GM21737 (cell line): ENCODE data around the gene SLC22A6.

Experiments used
- ATAC-seq: cut with Tn5 transposase; IDR thresholded peaks from one replicate; pipeline ENCODE4 v1.9.1; 2021; ENCODE audit warnings: mild to moderate bottlenecking, moderate library complexity; ENCODE audit not compliant: unreplicated experiment

Gene SLC22A6, protein sequence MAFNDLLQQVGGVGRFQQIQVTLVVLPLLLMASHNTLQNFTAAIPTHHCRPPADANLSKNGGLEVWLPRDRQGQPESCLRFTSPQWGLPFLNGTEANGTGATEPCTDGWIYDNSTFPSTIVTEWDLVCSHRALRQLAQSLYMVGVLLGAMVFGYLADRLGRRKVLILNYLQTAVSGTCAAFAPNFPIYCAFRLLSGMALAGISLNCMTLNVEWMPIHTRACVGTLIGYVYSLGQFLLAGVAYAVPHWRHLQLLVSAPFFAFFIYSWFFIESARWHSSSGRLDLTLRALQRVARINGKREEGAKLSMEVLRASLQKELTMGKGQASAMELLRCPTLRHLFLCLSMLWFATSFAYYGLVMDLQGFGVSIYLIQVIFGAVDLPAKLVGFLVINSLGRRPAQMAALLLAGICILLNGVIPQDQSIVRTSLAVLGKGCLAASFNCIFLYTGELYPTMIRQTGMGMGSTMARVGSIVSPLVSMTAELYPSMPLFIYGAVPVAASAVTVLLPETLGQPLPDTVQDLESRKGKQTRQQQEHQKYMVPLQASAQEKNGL

DNA sequence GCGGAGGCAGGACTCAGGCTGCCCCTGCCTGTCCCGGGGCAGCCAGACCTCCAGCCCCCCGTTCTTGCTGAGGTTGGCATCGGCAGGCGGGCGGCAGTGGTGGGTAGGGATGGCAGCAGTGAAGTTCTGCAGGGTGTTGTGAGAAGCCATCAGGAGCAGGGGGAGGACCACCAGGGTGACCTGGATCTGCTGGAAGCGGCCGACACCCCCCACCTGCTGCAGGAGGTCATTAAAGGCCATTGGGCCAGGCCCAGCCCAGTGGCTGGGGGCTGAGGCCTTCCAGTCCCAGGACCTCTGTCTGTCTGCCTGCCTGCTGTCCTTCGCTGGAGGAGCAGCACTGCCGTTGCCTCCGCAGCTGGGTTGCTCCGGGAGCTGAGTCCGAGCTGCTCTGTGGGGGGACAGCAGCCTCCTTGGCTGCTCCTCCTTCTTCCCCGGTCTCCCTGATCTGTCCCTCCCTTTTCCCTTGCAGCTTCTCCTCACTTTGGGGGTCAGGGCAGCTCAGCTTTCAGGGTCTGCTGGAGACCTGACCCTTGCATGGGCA, at the start of gene SLC22A6:
SLC22A6 (minus strand) TSS at position 517 of the 541 bp plus-strand sequence; CDS start at position 240, 277 bp downstream.
- no peak for ATAC-seq

DNA sequence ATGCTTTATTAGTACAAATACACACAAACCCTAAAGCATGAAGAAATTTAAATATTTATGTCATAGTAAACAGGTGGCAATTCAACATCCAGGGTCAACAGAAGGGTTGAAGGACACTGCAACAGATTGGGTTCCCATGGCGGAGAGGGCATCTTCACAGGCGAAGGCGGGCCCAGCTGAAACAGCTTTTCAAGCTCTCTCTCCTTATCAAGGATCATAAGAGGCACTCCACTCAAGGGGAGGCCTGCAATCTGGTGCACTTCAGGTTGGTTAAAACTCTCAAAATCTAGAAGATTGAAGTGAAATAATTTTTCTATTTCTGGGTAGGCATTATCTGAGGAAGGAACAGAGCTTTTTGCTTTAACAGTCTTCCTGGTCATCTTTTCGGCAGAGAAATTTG, 47.7 kb upstream of the SLC22A6 start:
- no peak for ATAC-seq

DNA sequence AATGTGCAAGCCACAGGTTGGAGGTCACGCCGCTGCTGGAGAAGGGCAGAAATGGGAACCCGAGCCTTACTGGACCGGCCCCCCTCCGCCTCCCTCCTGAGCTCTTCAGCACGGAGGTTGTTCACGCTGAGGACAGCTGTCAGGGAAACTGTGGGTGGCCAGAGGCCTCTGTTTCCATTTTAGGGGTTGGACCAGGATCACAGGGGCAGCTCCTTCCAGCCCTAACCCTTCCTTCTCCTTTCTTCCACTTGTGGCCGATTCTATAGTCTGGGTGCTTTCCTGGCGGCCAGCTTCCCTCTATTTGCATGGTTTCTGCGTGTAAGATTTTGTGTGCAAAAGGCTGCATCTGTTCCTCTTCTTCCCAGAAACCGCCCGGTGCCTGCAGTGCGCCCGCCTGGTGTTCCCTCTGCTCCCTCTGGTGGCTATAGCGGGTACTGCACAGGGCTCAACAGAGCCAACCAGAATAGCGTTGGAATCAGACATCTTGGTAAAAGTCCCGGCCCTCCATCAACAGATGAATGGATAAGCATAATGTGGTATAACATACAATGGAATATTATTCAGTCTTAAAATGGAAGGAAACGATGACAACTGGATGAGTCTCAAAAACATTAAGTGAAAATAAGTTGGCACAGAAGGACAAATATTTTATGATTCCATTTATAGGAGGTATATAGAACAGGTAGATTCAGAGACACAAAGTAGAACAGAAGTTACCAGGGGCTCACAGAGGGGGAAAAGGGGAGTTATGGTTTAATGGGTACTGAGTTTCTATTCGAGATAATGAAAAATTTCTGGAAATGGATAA, 39.3 kb upstream of the SLC22A6 start:
- no peak for ATAC-seq

DNA sequence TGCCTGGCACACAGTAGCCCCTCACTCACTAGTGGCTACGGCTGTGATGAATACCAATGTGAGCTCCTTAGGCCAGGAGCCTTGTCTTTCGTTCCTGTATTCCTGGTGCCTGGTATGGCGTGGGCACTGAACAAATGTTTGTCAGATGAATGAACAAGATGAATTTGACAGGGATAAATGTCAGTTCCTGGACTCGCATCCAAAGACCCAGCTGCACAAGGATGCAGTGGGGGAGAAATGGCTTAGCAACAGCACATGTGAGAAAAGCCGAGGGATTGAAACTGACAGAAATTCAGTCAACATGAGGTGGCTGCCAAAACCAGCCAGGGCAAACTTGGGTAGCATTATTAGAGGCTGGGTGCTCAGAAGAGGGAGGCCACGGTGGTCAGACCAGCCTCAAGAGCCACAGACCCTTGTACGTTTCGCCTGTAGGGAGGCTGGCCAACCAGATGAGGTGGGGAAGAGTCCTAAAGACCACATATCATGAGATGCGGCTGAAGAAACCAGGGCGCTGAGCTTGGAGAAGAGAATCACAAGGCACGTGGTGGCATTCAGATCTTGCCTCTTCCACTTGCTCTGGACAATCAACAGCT, 38.6 kb upstream of the SLC22A6 start:
- no peak for ATAC-seq

DNA sequence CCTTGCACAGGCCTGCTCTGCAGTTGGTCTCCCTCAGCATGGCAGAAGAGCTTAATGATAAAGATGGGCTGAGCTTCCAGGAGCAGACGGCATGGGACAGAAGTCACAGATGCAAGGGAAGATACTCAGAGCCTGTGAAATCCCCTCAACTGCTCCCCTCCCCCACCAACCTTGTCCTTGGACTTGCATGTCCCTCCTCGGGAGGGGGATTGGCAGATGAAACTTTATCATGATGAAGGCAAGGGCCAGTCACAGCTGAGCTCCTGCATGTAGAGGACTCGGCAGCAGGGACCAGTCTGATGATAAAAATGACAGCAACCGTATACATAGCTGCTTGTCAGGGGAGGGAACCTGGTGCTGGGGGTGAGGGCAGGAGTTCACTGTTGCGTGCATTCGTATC, 37.7 kb upstream of the SLC22A6 start:
- no peak for ATAC-seq

DNA sequence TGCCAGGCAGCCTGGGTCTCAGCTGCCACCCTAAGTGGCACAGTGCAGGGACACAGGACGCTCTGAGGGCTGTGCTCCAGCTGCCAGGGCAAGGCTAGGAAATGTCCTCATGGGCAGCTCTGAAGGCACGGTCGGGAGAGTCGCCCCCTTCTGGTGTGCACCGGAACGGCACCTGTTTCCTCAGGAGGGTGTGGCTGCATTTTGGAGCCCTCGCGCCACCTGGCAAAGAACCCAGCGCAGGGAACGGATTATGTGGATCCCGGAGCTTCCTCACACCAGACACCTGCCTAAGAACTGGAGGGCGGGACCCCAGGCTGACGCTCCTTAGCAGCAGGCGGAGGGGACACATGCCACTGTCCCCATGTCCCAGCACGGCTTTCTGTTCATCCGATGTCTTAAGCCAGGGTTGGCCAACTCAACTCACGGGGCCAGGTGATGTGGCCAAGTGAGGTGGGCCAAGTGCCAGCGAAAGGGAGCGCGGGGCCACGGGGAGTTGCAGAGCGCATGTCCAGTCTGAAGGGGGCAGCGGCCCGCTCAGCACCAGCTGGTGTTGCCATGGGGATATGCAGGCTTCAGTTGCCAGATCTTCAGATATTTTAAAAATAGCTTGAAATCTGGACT, 36.0 kb upstream of the SLC22A6 start:
- no peak for ATAC-seq

DNA sequence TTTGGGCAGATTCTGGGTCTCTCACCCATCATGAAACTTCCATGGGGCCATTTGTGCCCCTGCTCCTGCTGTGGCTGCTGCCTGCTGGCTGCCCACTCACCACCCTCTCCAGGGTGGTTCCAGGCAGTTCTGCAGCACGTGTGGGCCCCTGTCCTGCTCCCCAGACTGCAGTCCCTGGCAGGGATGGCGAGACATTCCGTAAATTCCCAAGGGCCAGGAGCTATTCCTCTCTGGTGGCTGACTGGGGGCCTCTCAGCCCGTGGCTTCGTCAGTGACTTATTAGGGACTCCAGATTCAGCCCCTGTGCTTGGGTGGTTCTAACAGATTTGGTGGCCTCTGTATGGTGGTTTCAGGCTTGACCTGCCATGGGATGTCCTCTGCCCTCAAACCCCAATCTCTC, 34.7 kb upstream of the SLC22A6 start:
- no peak for ATAC-seq

DNA sequence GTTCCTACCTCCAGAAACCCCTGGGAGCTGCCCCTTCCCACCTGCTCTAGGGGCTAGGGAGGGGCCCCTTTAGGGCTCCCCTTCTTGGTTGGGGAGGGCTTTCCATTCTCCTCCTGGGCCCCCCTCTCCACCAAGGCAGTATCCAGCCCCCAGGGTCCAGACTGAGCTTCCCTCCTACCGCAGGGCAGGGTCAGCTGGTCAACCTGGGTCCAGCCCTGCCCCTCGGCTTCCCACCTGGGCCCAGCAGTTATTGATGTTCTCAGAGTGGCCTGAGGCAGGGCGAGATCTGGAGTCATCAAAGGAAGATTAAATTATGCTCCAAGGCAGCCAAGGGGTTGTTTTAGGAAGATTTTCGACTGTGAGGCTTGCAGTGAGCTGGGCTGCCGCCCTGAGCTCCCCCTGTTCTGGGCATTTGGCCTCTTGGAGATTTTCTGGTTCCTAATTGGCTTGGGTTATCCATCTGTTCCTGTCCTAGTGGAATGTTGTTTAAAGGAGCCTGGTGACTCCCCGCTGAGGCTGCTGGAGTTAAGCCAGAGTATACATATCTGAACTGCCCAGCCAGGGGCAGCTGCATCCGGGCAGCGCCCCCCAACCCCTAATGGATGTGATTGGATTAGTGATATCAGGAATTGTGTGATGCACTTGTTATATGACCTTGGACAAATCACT, 32.7 kb upstream of the SLC22A6 start:
- no peak for ATAC-seq

DNA sequence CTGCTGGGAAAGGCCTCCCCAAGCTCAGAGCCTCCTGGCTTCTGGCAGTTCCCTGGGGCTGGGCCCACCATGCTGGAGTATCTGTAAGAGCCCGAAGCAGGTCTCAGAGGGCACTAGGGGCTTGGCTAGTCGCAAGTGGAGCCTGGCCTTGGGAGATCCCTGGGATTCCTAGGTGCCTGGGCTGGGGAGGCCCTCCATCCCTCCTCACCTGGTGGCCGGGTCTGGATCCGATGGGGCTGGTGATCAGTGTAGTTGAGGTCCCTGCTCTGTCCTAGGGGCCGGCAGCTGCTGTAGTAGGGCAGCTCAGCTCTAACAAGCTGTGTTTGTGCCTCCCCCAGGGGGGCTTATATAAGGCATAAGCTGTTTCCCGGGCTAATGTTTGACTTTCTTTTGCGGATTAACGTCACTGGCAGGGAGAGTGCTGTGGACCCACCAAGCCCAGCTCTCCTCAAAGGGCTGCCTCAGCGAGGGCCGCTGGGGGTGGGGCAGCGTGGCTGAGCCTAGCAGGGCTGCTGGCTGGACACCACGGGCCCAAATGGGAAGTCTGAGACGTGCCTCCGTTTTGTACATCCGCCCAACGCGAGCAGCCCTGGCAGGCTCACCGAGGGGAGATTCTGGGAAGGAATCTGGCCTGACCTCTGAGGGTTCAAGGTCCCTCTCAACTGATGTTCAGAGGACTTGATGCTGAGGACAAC, 30.9 kb upstream of the SLC22A6 start, which contains the start of gene SLC22A8:
SLC22A8 (minus strand) TSS at position 321 of the 695 bp plus-strand sequence. CDS start 883 bp downstream, outside the sequence.
- ATAC-seq: no peak

DNA sequence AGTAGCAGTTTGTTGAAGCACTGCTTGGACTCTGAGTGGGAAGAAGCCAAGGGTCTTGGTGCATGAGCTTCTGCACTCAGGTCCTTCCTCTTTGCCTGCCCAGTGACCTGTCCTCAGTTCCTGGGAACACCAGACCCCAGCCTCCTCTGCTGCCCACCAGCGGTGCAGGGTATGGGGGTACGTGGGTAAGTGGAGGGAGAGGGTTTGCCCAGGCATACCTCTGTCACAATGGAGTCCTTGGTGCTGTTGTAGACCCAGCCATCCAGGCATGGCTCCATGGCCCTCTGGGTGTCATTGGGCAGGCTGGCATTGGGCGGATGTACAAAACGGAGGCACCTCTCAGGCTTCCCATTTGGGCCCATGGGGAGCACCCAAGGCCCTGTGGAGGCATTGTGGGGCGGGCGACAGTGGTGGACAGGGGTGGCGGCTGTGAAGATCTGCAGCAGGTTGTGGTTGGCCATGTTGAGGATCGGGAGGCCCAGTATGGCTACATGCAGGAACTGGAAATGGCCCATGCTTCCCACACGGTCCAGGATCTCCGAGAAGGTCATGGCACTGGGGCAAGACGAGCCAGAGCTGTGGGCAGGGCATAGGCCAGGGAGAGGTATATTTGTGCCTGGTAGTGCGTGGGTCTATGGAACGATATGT, 29.8 kb upstream of the SLC22A6 start:
- no peak for ATAC-seq

DNA sequence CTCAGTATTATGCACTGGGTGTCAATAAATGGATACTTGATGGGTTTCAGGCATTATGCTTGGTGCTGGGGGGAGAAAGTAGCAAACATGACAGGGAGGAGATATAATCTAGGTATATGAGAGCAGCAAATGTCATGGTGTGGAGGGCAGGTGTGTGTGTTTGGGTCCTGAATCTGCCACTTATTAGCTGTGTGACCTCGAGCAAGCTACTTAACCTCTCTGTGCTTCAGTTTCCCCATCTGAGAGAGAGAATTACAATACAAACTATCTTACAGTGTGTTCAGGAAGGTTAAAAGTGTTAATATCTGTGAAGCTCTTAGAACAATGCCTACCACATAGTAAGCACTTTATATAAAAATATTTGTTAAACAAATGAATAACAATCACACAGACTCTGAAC, 28.1 kb upstream of the SLC22A6 start:
- no peak for ATAC-seq

DNA sequence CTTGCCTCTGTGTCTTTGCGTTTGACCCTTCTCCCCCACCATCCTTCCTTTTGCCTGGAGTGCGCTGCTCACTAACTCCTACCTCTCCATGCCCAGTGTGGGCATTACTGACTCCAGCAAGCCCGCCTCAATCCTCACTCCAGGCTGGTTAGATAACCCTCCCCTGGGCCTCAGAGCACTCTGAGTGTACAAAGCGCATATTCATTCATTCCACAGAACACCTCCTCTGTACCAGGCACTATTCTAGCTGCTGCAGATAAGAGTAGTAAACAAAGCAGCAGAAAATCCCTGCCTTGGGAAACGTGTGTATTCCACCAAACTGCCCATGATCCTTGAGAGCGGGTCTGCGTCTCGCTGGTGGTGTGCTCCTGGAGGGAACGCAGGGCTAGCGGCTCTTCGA, 27.7 kb upstream of the SLC22A6 start:
- ATAC-seq: no peak

DNA sequence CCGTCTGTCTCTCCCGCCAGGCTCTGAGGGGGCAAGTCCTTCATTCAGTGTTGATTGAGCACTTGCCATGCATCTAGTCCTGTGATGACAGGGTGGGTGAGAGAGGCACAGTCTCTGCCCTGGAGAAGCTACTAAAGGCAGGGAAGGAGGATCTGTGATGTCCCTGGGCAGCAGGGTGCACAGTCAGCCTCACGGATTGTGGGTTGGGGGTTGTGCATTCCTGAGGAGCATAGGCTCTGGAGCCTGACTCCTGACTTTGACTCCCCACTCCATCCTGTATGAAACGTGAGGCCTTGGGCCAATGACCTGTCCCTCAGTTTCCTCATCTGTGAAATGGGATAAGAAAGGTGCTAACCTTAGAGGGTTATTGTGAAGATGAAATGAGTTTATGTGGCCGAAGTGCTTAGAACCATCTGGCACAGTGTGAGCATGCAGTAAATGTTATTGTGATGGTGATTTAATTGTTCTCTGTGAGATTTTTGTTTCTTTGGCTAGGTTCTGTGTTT, 26.2 kb upstream of the SLC22A6 start:
- ATAC-seq: no peak

DNA sequence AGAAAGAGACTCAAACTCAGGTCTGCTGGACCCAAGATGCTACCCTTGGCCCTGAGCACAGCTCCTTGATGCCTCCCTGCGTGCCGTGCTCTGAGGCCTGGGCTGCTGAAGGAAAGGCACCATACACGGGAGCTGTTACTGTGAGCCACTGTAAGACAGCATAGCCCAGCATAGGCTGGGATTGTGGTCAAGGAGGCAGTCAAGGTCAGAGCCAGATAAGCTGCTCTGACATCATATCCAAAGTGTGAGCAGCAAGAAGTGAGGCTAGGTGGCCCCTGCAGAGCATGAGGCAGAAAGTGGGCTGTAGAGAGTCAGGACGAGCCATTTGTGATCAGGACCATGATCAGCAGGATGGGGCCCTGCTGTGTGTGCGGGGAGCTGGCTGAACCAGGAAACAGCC, 23.2 kb upstream of the SLC22A6 start:
- ATAC-seq: no peak

DNA sequence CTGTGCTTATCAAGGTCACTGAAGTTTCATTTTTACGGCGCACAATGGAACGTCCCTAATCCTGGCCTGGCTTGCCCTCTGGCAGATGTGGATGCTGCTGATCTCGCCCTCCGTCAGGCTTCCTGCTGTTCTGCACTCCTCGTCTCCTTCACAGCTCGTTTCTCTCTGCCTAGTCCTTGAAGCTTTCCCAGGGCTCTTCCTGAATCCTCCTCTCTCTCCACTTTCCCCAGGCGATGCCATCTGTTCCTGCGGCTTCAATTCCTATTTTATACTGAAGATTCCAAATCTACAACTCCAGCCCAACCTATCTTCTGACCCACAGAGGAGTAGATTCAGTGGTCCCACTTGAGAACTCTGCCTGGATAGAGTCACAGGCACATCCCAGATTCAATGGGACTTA, 16.7 kb upstream of the SLC22A6 start:
- ATAC-seq: no peak

DNA sequence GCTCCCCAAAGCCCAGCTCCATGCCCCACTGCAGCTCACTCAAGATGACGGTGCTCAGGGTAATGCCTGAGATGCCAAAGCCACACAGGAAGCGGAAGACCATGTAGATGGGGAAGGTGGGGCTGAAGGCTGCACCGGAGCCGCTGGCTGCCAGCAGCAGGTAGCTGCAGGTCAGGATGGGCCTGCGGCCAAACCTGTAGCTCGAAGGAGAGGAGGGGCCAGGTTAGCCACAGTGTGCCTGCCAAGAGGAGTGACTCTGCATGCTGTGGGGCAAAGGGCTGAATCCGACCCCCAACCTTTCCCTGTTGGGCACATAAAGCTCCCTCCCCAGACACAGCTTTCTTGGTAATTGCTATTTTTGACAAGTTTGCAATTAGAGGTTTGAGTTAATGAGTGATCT, 14.9 kb upstream of the SLC22A6 start:
- no peak for ATAC-seq

DNA sequence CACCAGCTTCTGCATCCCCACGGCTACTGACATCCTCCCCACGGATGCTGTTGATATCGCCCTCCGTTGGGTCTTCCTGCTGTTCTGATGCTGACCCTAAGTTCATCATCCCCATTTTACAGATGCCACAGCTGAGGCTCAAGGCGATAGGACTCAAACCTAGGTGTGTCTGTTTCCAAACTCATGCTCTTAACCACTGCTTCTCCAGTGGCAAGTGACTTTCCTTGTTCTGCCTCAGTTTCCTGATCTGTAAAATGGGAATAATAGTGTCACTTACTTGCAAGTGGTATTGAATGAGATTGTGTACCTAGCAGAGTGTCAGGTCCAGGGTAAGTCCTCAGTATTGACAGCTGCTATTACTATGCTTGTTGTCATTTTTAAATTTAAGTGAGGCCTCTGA, 14.4 kb upstream of the SLC22A6 start:
- ATAC-seq: no peak

DNA sequence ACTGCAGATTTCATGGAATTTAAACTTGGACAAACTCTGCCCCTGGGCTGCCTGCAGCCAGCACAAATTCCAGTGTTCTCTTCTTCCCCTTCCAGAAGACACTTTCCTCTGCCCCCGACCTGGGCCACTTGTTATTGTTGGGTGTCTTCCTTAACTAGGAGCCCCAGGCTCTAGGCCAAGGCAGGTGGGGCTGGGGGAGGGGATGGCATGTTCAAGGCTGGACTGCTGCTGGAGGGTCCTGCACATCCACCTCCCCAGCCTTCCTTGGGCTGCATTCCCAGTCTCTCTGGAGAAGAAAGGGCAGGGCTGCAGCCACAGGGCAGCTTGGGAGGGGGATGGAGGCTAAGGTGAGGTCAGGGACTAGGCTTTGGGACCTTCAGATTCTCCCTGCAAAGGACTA, 11.5 kb upstream of the SLC22A6 start:
- ATAC-seq: no peak

DNA sequence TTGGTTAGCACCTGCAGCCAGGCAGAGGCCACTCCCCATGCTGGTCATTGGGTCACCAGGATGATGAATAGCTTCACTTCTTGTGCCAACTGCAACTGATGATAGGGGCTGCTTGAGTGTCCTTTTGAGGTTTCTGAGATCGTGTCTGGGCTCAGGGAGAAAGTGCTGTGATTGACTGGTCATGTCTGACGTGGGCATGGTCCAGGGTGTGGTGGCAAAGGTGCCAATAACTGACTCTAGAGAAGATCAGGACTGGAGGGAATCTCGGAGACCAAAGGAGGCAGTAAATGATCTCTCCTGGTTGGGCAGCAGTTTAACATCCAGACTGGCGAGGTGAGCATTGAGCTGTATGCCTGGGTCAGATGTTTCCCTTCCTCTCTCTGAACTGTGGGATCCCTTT, 10.0 kb upstream of the SLC22A6 start:
- ATAC-seq: no peak
